Measurements from ENCODE around the gene BAX.
"Not testable (repeated sequence)": the region's sequence is repeated elsewhere in the genome, so short reads cannot be mapped to it uniquely, and the experiment has no call there.

The BAX gene

DNA sequence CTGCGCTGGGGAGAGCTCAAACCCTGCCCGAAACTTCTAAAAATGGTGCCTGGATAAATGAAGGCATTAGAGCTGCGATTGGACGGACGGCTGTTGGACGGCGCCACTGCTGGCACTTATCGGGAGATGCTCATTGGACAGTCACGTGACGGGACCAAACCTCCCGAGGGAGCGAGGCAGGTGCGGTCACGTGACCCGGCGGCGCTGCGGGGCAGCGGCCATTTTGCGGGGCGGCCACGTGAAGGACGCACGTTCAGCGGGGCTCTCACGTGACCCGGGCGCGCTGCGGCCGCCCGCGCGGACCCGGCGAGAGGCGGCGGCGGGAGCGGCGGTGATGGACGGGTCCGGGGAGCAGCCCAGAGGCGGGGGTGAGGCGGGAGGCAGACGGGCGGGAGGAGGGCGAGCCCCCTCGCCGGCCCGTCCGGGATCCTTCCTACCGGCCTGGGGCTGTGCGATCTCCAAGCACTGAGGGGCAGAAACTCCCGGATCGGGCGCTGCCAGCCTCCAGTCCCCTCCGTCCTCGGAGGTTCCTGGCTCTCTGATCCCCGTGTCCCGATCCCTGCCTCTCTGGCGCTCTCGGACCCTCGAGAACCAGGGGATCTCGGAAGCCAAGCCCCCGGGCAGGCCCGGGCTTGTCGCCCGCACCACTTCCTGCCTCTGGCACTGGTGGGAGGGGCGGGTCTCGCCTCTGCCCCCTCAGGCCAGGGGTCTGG is at the start of gene BAX:
BAX (plus strand) TSS at position 281 of the 713 bp plus-strand sequence; CDS start at position 335, 54 bp downstream.
- peak; percentile 95 for DNase-seq (ENCODE audit: low spot score)

- no peak for DNase-seq (ENCODE audit: low spot score)
Measured at GRCh38 chr19:48905664-48906063, 49.0 kb upstream of the BAX start.

DNA sequence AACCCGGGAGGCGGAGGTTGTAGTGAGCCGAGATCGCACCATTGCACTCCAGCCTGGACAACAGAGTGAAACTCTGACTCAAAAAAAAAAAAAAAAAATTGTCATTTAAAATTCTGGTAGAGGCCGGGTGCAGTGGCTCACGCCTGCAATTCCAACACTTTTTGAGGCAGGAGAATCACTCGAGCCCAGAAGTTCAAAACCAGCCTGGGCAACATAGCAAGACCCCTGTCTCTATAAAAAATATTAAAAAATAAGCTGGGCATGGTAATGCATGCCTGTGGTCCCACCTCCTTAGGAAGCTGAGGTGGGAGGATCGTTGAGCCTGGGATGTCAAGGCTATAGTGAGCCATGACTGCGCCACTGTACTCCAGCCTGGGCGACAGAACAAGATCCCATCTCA is 48.4 kb upstream of the BAX start:
- DNase-seq (ENCODE audit: low spot score) = no peak

- DNase-seq (ENCODE audit: low spot score) = no peak
Measured at GRCh38 chr19:48907671-48908070, 47.0 kb upstream of the BAX start.

DNA sequence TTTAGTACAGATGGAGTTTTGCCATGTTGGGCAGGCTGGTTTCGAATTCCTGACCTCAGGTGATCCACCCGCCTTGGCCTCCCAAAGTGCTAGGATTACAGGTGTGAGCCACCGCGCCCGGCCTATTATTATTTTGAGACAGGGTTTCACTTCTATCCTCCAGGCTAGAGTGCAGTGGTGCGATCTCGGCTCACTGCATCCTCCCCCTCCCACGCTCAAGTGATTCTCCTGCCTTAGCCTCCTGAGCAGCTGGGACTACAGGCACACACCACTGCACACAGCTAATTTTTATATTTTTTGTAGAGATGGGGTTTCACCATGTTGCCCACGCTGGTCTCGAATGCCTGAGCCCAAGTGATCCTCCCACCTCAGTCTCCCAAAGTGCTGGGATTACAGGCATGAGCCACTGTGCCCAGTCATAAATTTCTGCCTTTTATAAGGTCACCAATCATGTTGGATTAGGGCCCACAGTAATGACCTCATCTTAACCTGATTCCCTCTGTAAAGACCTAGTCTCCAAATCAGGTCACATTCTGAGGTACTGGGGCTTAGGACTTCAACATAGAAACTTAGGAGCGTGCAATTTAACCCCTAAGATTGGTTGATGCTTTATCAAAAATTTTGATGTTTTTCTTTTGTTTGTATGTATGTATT is 45.1 kb upstream of the BAX start:
- DNase-seq (ENCODE audit: low spot score) = not testable (repeated sequence)

GRCh38 chr19:48910803-48911202 is 43.9 kb upstream of the BAX start:
- no peak for DNase-seq (ENCODE audit: low spot score)

- no peak for DNase-seq (ENCODE audit: low spot score)
Measured at GRCh38 chr19:48913114-48913889, 41.4 kb upstream of the BAX start.

- DNase-seq (ENCODE audit: low spot score) = no peak
Measured at GRCh38 chr19:48914181-48914580, 40.5 kb upstream of the BAX start.

DNA sequence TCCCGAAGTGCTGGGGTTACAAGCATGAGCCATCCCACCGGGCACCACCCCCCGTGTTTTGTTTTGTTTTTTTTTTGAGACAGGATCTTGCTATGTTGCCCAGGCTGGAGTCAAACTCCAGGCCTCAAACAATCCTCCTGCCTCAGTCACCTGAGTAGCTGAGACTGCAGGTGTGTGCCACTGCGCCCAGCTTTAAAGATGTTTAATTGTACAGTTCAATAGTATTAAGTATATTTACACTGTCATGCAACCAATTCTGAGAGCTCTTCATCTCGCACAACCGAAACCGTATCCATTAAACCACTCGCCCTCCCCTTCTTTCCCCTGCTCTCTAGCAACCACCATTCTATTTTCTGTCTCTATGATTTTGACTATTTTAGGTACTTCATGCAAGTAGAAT is 38.9 kb upstream of the BAX start:
- DNase-seq (ENCODE audit: low spot score) = no peak

DNA sequence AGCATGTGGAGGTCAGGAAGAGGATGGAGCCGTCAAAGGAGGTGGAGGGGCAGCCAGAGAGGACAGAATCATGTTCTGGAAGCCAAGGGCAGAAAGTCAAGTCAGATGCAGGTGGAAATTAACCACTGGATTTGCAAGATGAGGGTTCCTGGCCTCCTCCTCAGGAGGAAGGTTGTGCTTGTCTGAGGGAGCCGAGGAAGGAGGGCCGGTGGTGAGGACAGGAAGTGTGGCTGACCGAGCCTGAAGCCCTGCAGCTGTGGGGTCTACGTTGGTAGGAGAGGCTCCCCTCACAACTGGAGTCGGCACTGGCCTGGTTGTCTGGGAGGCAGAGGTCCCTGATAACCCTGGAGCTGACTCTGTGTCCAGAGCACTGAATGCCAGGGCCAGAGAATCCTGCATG is 36.6 kb upstream of the BAX start:
- no peak for DNase-seq (ENCODE audit: low spot score)

DNA sequence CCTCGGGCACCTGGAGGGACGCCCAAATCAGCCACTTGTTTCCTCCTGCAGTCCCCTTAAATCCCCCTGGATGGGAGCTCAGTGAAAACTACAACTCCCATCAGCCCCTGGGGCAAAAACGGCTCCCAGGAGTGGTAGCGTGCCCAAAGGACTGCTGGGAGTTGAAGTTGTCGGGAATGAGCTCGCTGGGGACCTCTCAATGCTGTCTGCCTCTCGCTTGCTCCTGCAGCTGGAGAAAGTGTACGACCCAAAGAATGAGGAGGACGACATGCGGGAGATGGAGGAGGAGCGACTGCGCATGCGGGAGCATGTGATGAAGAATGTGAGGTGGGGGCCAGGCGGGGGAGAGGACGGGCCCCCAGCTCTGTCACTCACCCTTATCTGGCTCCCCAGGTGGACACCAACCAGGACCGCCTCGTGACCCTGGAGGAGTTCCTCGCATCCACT is 35.9 kb upstream of the BAX start:
- DNase-seq (ENCODE audit: low spot score) = no peak

- not testable (repeated sequence) for DNase-seq (ENCODE audit: low spot score)
Measured at GRCh38 chr19:48919271-48919670, 35.4 kb upstream of the BAX start.

GRCh38 chr19:48920949-48921348 is 33.7 kb upstream of the BAX start:
- no peak for DNase-seq (ENCODE audit: low spot score)

DNA sequence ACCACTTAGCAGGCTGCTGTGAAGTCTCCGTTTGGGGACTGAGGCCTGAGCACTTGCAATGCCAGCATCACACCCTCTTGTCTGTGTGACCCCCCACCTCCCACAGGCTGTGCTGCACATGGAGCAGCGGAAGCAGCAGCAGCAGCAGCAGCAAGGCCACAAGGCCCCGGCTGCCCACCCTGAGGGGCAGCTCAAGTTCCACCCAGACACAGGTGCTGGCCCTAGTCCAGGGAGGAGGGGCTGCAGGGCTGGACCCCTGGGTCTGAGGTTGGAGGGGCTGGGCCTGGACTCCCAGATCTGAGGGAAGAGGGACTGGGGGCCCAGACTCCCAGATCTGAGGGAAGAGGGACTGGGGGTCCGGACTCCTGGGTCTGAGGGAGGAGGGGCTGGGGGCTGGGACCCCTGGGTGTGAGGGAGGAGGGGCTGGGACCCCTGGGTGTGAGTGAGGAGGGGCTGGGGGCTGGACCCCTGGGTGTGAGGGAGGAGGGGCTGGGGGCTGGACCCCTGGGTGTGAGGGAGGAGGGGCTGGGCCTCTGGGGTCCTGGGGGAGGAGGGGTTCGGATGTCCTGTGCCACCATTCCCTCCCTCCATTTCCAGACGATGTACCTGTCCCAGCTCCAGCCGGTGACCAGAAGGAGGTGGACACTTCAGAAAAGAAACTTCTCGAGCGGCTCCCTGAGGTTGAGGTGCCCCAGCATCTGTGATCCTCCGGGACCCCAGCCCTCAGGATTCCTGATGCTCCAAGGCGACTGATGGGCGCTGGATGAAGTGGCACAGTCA is 32.8 kb upstream of the BAX start:
- no peak for DNase-seq (ENCODE audit: low spot score)

- no peak for DNase-seq (ENCODE audit: low spot score)
Measured at GRCh38 chr19:48922548-48923490, 31.9 kb upstream of the BAX start.

DNA sequence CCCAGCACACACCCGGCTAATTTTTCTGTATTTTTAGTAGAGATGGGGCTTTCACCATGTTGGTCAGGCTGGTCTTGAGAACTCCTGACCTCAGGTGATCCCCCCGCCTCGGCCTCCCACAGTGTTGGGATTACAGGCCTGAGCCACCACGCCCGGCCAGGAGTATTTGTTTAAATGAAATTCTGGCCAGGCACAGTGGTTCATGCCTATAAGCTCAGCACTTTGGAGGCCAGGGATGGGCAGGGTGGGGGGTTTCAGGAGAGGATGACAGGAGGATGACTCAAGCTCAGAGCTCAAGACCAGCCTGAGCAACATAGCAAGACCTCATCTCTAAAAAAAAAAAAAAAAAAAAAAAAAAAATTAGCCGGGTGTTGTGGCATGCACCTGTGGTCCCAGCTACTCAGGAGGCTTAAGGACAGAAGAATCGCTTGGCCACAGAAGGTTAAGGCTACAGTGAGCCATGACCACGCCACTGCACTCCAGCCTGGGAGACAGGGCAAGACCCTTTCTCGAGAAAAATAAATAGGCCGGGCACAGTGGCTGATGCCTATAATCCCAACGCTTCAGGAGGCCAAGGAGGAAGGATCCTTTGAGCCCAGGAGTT is 29.3 kb upstream of the BAX start:
- DNase-seq (ENCODE audit: low spot score) = no peak

DNA sequence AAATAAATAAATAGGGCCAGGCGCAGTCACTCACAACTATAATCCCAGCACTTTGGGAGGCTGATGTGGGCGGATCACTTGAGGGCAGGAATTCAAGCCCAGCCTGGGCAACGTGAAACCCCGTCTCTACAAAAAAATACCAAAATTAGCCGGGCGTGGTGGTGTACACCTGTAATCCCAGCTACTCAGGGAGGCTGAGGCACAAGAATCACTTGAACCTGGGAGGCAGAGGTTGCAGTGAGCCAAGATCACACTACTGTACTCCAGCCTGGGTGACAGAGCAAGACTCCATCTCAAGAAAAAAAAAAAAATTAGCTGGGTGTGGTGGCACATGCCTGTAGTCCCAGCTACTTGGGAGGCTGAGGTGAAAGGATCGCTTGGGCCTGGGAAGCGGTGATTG is 28.8 kb upstream of the BAX start:
- DNase-seq (ENCODE audit: low spot score) = not testable (repeated sequence)

- peak; percentile 79 for DNase-seq (ENCODE audit: low spot score)
Measured at GRCh38 chr19:48926909-48927308, 27.8 kb upstream of the BAX start.

- not testable (repeated sequence) for DNase-seq (ENCODE audit: low spot score)
Measured at GRCh38 chr19:48927692-48928091, 27.0 kb upstream of the BAX start.
